ENCODE measurements around the gene SESN1. TPM values are rescaled to one million over a fixed set of nuclear protein-coding genes. Genes with fewer than 3 reads are reported as not detected.

SESN1 gene
- total RNA-seq, 1 experiment from 2014 or later: 17.5 TPM

GRCh38 chr6:108937170-108937569, 157.5 kb downstream of the SESN1 start:
- Histone ChIP-seq H3K4me1 (ENCODE audit: insufficient read depth, low read length) (peaks cover 3% of the 10 kb centered on the region; the same call in 1 of the 2 replicates), H2BK15ac (ENCODE audit: low read depth, low read length) (no peak overlapping the region), H3K79me1 (ENCODE audit: insufficient read depth, low read depth, low read length, poor library complexity, severe bottlenecking) (no peaks in the 10 kb centered on the region), H4K8ac (replicated peaks; ENCODE audit: insufficient read length, low read depth, low read length) (no peak overlapping the region), H4K5ac (ENCODE audit: insufficient read length, low read depth, low read length) (no peak overlapping the region), H3K27me3 (ENCODE audit: insufficient read depth, low read length) (no peaks in the 10 kb centered on the region), H2BK5ac (ENCODE audit: insufficient read length, low read length) (no peak overlapping the region), H2BK12ac (ENCODE audit: insufficient read length, low read depth, low read length) (no peak overlapping the region), H3K9ac (ENCODE audit: extremely low read depth, insufficient read length, low read length) (no peak overlapping the region), H4K20me1 (ENCODE audit: control insufficient read depth, insufficient read depth, insufficient read length) (no peaks in the 10 kb centered on the region), H3K23me2 (ENCODE audit: insufficient read length, low read depth, low read length, poor library complexity, severe bottlenecking) (no peaks in the 10 kb centered on the region), H3T11ph (ENCODE audit: low read length) (no peak overlapping the region), H2BK120ac (ENCODE audit: low read depth, low read length, poor library complexity, severe bottlenecking) (no peak overlapping the region), H3K4ac (ENCODE audit: low read depth, low read length) (no peak overlapping the region), H3K4me2 (ENCODE audit: insufficient read depth, insufficient read length, low read length) (no peak overlapping the region), H3K18ac (ENCODE audit: insufficient read length, low read depth, low read length) (no peak overlapping the region), H3K56ac (ENCODE audit: insufficient read length, low read depth, low read length) (no peak overlapping the region), H4K91ac (ENCODE audit: insufficient read length, low read depth, low read length) (no peak overlapping the region), H3K23ac (ENCODE audit: insufficient read length, low read depth, low read length) (no peak overlapping the region), H2AFZ (ENCODE audit: low read length) (no peak overlapping the region), H3K79me2 (ENCODE audit: insufficient read depth, low read length) (no peaks in the 10 kb centered on the region), H3K27ac (ENCODE audit: insufficient read length, low read depth, low read length) (no peak overlapping the region), H2AK5ac (ENCODE audit: insufficient read length, low read length) (no peak overlapping the region), H3K9me3 (ENCODE audit: control insufficient read depth, low read depth, low read length) (no peaks in the 10 kb centered on the region), H3K14ac (ENCODE audit: insufficient read depth, low read length) (no peak overlapping the region), H2BK20ac (ENCODE audit: low read depth, low read length, poor library complexity, severe bottlenecking) (no peak overlapping the region)
- no peak for DNase-seq
- peaks cover 14 to 17% of the 10 kb centered on the region in 2 experiments for H3K4me1 Mint-ChIP-seq
- no CpG with 5 or more reads among the region's 1 CpG for WGBS (ENCODE audit: extremely low coverage, insufficient read length, low lambda C conversion rate)
- no peak for TF ChIP-seq CTCF (conservative IDR thresholded peaks at IDR 0.05)
- H3K4me3 Mint-ChIP-seq: no peak overlapping the region
- H3K36me3 Mint-ChIP-seq (ENCODE audit: insufficient read depth in 1 of 3, low read depth in 3 of 3): peaks cover 2 to 5% (median 4%) of the 10 kb centered on the region in 3 experiments; a peak in 4 of 7 replicates
- peaks cover 0 to 2% of the 10 kb centered on the region in 2 experiments; a peak in 2 of 5 replicates for H3K9me3 Mint-ChIP-seq
- H3K27me3 Mint-ChIP-seq (ENCODE audit: low read depth): no peaks in the 10 kb centered on the region
- H3K27ac Mint-ChIP-seq: no peak overlapping the region

Other genes starting within 250 kb of the SESN1 start
- gene ARMC2, start 246.4 kb downstream of the SESN1 start, total RNA-seq (2021): 2.8 and 3.9 TPM in 2 replicates
- gene CEP57L1, start 661 bp upstream of the SESN1 start, total RNA-seq (2021): 8.3 and 8.4 TPM in 2 replicates

All from H9 (cell line).